Measurements from ENCODE around the gene STARD7.

DNA sequence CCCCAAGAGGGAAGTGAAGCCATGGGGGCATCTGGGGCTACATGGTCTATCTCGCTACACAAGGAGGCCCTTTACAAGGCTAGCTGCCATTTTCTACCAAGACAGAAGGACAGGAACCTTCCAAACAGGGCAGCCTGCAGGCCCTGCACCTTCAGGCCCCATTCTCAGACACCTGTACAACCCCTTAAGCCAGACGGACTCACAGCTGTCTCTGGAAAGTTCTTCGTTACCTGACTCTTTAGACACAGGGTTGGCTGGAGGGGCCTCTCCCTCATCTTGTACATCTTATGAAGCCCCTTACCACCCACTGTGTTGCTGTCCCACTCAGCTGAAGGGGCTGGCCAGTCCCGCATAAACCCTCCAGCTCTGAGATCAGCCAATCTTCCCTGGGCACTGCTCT lies 40.0 kb upstream of the STARD7 start:
- TF ChIP-seq, protein P1, sequence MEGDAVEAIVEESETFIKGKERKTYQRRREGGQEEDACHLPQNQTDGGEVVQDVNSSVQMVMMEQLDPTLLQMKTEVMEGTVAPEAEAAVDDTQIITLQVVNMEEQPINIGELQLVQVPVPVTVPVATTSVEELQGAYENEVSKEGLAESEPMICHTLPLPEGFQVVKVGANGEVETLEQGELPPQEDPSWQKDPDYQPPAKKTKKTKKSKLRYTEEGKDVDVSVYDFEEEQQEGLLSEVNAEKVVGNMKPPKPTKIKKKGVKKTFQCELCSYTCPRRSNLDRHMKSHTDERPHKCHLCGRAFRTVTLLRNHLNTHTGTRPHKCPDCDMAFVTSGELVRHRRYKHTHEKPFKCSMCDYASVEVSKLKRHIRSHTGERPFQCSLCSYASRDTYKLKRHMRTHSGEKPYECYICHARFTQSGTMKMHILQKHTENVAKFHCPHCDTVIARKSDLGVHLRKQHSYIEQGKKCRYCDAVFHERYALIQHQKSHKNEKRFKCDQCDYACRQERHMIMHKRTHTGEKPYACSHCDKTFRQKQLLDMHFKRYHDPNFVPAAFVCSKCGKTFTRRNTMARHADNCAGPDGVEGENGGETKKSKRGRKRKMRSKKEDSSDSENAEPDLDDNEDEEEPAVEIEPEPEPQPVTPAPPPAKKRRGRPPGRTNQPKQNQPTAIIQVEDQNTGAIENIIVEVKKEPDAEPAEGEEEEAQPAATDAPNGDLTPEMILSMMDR (IDR thresholded peaks at IDR 0.05; ENCODE audit: low read depth, low read length, missing input control) = no peak
- TF ChIP-seq, protein P2, sequence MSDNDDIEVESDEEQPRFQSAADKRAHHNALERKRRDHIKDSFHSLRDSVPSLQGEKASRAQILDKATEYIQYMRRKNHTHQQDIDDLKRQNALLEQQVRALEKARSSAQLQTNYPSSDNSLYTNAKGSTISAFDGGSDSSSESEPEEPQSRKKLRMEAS (IDR thresholded peaks at IDR 0.05) = no peak
- no peak for TF ChIP-seq SP1 (IDR thresholded peaks at IDR 0.05)
- no peak for TF ChIP-seq JUND (IDR thresholded peaks at IDR 0.05)
- no peak for TF ChIP-seq TAF1 (conservative IDR thresholded peaks at IDR 0.05)
- no peak for TF ChIP-seq EGR1 (IDR thresholded peaks at IDR 0.05; ENCODE audit: low read depth in 2 of 2)
- TF ChIP-seq, protein P3, sequence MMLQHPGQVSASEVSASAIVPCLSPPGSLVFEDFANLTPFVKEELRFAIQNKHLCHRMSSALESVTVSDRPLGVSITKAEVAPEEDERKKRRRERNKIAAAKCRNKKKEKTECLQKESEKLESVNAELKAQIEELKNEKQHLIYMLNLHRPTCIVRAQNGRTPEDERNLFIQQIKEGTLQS (IDR thresholded peaks at IDR 0.05) = no peak

All from liver (tissue), 3 donors.